ENCODE data around the gene FOXE3. TPM values are rescaled to one million over a fixed set of nuclear protein-coding genes. Genes with fewer than 3 reads are reported as not detected.
"Not testable (repeated sequence)": the region's sequence is repeated elsewhere in the genome, so short reads cannot be mapped to it uniquely, and the experiment has no call there.

Gene FOXE3
- total RNA-seq, 1 donor from 2014 or later = not detected

GRCh38 chr1:47452426-47452825 lies 36.3 kb downstream of the FOXE3 start:
- TF ChIP-seq, protein P1, sequence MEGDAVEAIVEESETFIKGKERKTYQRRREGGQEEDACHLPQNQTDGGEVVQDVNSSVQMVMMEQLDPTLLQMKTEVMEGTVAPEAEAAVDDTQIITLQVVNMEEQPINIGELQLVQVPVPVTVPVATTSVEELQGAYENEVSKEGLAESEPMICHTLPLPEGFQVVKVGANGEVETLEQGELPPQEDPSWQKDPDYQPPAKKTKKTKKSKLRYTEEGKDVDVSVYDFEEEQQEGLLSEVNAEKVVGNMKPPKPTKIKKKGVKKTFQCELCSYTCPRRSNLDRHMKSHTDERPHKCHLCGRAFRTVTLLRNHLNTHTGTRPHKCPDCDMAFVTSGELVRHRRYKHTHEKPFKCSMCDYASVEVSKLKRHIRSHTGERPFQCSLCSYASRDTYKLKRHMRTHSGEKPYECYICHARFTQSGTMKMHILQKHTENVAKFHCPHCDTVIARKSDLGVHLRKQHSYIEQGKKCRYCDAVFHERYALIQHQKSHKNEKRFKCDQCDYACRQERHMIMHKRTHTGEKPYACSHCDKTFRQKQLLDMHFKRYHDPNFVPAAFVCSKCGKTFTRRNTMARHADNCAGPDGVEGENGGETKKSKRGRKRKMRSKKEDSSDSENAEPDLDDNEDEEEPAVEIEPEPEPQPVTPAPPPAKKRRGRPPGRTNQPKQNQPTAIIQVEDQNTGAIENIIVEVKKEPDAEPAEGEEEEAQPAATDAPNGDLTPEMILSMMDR (IDR thresholded peaks at IDR 0.05) = no peak
- intact Hi-C loops (cut with DNase I) = no loop called here
- no peak overlapping the region for H3K4me3 ChIP-seq
- DNase-seq (no peak), ATAC-seq (no peak)
- H3K27me3 ChIP-seq = peaks cover 45% of the 10 kb centered on the region
- no peaks in the 10 kb centered on the region for H3K36me3 ChIP-seq
- H3K9me3 ChIP-seq = no peaks in the 10 kb centered on the region
- no peak overlapping the region for H3K27ac ChIP-seq
- H3K4me1 ChIP-seq = peaks cover 3% of the 10 kb centered on the region

DNA sequence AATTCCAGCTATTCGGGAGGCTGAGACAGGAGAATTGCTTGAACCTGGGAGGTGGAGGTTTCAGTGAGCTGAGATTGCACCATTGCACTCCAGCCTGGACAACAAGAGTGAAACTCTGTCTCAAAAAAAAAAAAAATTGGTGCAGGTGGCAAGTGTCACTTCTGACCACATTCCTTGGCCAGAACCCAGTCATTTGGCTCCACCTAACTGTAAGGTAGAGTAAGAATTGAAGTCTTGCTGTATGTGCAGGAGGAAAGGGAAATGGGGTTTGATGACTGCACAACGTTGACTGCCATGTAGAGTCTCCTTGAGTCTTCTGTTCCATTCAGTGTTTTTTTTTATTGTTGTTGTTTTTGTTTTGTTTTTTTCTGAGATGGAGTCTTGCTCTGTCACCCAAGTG lies 37.8 kb downstream of the FOXE3 start:
- H3K36me3 ChIP-seq; DNase-seq; H3K27ac ChIP-seq; H3K9me3 ChIP-seq; ATAC-seq; H3K4me3 ChIP-seq; intact Hi-C loops (cut with DNase I); H3K4me1 ChIP-seq: not testable (repeated sequence)
- peaks cover 38% of the 10 kb centered on the region for H3K27me3 ChIP-seq

GRCh38 chr1:47456250-47456649 lies 40.2 kb downstream of the FOXE3 start:
- intact Hi-C loops (cut with DNase I) = no loop called here
- H3K27me3 ChIP-seq = peaks cover 39% of the 10 kb centered on the region
- ATAC-seq (no peak), DNase-seq (no peak)
- TF ChIP-seq, protein P1 (IDR thresholded peaks at IDR 0.05) = no peak
- H3K4me1 ChIP-seq = no peaks in the 10 kb centered on the region
- H3K4me3 ChIP-seq = no peak overlapping the region
- no peaks in the 10 kb centered on the region for H3K36me3 ChIP-seq
- H3K9me3 ChIP-seq = no peaks in the 10 kb centered on the region
- H3K27ac ChIP-seq = no peak overlapping the region

GRCh38 chr1:47457547-47457946 lies 41.5 kb downstream of the FOXE3 start:
- DNase-seq; H3K4me1 ChIP-seq; H3K27ac ChIP-seq; H3K4me3 ChIP-seq; H3K36me3 ChIP-seq; ATAC-seq; intact Hi-C loops (cut with DNase I); H3K9me3 ChIP-seq: not testable (repeated sequence)
- peaks cover 40% of the 10 kb centered on the region for H3K27me3 ChIP-seq

GRCh38 chr1:47459253-47459788 lies 43.2 kb downstream of the FOXE3 start:
- ATAC-seq = no peak
- Histone ChIP-seq H3K9me3 (no peaks in the 10 kb centered on the region), H3K4me3 (no peak overlapping the region), H3K27ac (no peak overlapping the region), H3K36me3 (no peaks in the 10 kb centered on the region), H3K4me1 (no peaks in the 10 kb centered on the region), H3K27me3 (peaks cover 50% of the 10 kb centered on the region)
- intact Hi-C loops (cut with DNase I) = no loop called here
- TF ChIP-seq, protein P1 (IDR thresholded peaks at IDR 0.05) = no peak
- no peak for DNase-seq

- intact Hi-C loops (cut with DNase I) = no loop called here
- no peak overlapping the region for H3K27ac ChIP-seq
- TF ChIP-seq, protein P1 (IDR thresholded peaks at IDR 0.05) = no peak
- H3K27me3 ChIP-seq = peaks cover 50% of the 10 kb centered on the region
- no peaks in the 10 kb centered on the region for H3K4me1 ChIP-seq
- H3K9me3 ChIP-seq = no peaks in the 10 kb centered on the region
- H3K36me3 ChIP-seq = no peaks in the 10 kb centered on the region
- DNase-seq (no peak), ATAC-seq (no peak)
- no peak overlapping the region for H3K4me3 ChIP-seq
Measured at GRCh38 chr1:47460040-47460439, 44.0 kb downstream of the FOXE3 start.

DNA sequence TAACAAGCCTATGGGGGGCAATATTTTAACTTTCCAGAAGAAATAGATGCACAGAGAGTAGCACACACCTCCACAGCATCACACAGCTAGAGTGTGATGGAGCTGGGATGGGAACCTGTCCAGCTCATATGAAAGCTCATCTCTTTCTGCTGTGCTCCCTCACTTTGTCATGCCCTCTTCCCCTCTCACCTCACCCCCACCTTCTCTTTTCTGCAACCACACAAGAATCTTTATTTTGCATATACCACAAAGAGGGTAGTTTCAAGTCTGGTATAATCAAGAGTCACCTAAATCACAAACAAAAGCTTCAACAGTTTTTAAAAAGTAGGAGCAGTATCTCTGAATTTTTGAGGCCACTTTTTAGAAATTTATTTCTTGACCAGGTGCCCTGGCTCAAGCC lies 44.4 kb downstream of the FOXE3 start:
- DNase-seq (no peak), ATAC-seq (no peak)
- no peaks in the 10 kb centered on the region for H3K36me3 ChIP-seq
- no peaks in the 10 kb centered on the region for H3K9me3 ChIP-seq
- H3K27ac ChIP-seq = no peak overlapping the region
- TF ChIP-seq, protein P1 (IDR thresholded peaks at IDR 0.05) = no peak
- no peaks in the 10 kb centered on the region for H3K4me1 ChIP-seq
- no peak overlapping the region for H3K4me3 ChIP-seq
- intact Hi-C loops (cut with DNase I) = no loop called here
- peaks cover 50% of the 10 kb centered on the region for H3K27me3 ChIP-seq
